Measurements from ENCODE around the gene SMARCC2.

Gene SMARCC2

DNA sequence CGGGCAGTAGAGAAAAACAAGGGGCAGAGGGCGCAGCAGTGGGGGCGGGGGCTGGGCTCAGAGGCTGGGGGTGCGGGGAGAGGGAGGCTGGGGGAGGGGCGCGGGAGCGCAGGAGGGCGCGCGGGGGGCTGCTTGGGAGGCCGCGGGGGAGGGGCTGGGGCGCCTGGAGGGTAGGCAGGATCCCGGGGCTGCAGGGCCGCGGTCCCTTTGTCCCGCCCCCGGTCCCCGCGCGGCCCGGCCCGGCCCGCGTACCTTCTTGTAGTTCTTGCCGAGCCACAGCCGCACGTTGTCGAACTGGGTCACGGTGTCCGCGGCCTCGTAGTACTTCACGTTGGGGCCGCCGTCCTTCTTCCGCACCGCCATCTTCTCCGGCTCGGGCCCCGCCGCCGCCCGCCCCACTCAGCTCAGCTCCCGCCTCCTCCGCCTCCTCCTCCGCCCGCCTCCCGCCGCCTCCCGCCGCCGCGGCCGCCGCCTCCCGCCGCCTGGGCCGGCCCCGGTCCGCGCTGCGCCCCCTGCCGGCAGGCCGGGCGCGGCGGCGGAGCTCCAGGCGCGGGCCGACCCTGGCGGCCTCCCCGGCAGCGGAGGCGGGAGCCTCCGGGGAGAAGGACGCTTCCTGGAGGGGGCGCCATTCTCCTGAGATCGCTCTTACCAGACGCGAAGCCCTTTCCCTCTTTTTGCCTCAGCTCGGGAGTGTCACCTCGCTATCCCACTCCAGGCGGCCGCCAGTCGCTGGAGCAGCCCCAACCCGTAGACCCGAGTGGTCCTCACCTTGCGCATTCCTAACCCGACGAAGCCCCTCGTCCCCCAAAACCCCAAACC lies at the start of gene SMARCC2:
TSS of gene SMARCC2 (minus strand) at position 385 of the 819 bp plus-strand sequence. CDS start at position 363, 22 bp downstream.
- DNase-seq (ENCODE audit: low read depth in 2 of 2) = peak; percentile 53 to 81

DNA sequence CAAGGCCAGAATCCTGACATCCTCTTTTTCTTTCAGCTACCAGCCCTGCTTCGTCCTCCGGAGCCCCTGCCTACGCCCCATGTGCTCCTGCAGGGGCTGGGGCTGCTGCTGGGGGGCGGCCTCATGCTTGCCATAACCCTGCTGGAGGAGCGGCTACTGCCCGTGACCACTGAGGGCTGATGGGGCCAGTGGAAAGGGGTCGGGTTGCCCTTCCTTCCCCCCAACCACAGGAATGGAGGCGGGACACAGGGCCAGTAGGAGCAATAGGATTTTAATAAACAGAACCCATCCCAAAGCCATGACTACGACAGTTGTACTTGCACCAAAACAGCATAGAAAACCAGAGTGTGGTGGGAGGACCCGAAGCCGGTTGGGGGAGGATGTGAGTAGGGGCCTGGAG lies 48.3 kb upstream of the SMARCC2 start:
- DNase-seq (ENCODE audit: low read depth in 2 of 2) = no peak

DNA sequence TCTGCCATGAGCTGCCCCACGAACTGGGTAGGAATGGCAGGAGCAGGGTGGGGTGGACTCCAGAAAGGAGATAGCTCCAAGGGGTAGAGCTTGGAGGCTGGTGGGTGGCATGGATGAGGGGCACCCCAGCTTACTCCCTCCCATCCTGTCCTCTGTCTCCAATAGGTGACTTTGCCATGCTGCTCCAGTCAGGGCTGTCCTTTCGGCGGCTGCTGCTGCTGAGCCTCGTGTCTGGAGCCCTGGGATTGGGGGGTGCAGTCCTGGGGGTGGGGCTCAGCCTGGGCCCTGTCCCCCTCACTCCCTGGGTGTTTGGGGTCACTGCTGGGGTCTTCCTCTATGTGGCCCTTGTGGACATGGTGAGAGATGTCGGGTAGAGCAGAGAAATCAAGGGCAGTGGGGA lies 47.7 kb upstream of the SMARCC2 start:
- no peak for DNase-seq (ENCODE audit: low read depth in 2 of 2)

DNA sequence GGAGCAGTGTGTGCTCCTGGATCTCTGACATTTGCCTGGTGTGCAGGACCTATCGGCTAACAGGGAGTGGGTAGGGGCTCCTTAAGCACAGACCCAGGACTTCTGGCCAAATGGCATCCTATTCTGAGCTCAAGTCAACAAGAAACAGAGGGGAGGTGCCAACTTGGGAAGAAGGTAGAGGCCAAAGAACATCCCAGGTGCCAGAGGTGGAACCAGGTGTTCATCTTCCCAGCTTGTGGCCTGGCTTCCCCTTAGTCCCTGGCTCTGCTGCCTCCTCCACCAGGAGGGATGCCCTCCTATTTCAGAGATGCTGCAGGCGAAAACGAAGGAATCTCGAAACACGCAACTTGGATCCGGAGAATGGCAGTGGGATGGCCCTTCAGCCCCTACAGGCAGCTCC lies 46.8 kb upstream of the SMARCC2 start:
- no peak for DNase-seq (ENCODE audit: low read depth in 2 of 2)

DNA sequence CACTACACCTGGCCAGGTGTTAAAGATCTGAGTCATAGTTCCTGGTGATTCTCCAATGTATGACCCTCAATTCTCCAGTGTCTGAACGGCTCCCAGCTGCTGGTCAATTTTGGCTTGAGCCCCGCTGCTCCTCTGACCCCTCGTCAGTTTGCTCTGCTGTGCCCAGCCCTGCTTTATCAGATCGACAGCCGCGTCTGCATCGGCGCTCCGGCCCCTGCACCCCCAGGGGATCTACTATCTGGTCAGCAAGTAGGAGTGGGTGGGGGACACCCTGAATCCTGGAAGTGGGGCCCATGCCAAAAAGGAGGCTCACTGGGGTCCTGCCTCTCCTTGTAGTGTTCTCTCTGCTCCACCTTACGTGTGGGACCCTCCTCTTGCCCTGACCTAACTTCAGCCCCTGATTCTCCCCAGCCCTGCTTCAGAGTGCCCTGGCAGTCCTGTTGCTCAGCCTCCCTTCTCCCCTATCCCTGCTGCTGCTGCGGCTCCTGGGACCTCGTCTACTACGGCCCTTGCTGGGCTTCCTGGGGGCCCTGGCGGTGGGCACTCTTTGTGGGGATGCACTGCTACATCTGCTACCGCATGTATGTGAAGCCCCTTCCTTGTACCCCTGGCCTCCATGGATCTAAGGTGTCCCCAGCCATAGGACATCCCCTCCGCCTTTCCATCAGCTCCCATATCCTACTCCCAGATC lies 45.6 kb upstream of the SMARCC2 start:
- no peak for DNase-seq (ENCODE audit: low read depth in 2 of 2)

DNA sequence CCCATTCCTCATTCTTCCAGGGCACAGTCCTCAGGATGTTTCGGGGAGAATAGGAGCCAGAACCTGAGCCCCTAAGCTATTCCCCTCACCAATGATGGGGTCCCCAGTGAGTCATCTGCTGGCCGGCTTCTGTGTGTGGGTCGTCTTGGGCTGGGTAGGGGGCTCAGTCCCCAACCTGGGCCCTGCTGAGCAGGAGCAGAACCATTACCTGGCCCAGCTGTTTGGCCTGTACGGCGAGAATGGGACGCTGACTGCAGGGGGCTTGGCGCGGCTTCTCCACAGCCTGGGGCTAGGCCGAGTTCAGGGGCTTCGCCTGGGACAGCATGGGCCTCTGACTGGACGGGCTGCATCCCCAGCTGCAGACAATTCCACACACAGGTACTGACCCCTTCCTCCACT lies 41.9 kb upstream of the SMARCC2 start:
- DNase-seq (ENCODE audit: low read depth in 2 of 2) = no peak

DNA sequence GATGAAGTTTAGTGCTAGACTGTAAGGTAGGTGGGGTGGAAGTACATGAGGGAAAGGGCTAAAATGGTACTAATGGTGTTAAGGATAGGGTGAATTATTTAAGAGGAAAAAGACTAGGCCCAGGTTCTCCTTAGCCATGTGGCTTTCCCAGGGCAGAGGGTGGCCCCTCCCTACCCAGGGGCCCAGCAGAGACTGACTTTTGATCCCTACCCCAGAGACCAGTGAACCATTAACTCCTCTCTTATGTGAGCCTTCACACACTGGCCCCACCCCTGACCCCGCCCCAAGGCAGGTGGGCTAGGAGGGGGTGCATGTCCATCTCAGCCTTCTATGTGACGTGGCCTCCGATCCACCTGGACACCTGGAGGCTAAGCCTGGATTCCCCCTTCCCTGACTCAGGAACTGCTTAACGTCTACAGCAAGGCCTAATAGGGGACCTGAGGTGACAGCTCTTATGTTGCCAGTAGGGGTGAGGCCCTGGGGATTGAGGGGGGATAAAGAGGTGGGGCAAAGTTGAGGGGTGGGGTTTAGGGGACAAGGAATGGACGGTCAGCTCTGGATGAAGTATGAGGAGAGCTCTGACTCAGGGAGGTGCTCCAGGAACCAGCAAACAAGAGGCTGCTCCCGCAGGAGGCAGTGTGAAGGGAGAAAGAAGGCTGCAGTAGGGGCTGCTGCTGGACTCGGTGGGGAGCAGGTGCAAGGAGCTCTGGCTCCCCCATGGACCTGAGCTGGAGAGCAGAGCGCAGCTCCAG lies 41.3 kb upstream of the SMARCC2 start:
- DNase-seq (ENCODE audit: low read depth in 2 of 2) = no peak

DNA sequence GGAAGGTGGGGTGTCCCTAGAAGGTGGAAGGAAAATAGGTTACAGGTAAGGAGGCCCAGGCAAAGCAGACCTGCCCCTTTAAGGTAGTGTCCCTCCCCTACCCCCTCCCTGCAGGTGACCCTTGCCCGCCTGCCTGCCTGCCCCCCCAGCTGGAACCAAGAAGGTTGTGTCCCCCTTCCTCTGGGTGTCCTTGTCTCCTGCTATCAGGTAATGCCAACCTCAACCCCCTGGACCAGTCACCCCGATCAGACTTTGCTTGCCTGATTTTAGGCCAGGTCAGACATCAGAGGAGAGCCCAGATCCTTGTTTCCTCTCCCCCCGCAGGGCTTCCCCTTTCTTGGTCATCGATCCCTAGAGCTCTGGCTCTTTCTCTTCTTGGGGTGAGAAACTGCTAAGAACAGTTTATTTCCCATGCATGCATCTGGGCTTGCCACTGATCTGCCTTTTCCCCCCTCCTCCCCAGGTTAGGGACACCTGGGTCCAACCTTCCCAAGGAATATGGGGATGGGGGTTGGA lies 40.7 kb upstream of the SMARCC2 start, which contains the start of gene SLC39A5:
TSS of gene SLC39A5 (plus strand) at position 136 of the 516 bp plus-strand sequence. CDS start 1,224 bp downstream, outside the sequence.
- DNase-seq (ENCODE audit: low read depth in 2 of 2) = no peak

DNA sequence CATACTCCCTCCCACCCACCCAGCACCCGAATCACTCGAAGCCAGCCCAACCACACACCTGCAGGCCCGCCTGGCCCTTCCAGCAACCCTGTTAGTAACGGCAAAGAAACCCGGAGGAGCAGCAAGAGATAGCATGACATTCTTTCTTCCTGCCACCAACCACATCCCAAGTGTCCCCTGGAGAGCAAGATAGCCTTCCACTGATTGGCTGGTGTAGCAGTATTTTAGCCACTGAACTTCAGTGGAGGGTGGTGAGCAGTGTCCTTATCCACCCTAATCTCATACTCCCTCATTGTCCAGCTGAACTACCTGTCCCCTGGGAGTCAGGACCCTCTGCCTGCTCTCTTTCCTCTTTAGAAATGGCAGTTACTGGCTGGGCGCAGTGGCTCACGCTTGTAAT lies 39.8 kb upstream of the SMARCC2 start:
- no peak for DNase-seq (ENCODE audit: low read depth in 2 of 2)

DNA sequence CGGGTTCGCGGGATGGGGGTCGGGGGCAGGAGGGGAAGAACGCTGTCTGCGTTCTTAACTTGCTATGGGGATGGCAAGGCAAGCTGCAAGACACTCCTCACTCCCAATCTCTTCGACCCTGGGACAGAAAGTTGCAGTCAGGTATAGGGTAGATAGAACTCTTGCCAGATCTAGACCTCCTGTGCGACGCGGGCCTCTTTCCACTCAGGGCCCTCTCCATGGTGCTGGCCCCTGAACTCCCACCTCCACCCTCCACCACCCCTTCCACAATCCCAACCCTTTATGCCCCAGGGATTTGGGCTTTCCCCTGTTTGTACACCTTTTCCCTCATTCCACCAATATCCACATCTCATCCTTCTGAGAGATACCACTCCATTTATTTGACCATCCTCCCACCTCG lies 35.7 kb upstream of the SMARCC2 start:
- no peak for DNase-seq (ENCODE audit: low read depth in 2 of 2)

DNA sequence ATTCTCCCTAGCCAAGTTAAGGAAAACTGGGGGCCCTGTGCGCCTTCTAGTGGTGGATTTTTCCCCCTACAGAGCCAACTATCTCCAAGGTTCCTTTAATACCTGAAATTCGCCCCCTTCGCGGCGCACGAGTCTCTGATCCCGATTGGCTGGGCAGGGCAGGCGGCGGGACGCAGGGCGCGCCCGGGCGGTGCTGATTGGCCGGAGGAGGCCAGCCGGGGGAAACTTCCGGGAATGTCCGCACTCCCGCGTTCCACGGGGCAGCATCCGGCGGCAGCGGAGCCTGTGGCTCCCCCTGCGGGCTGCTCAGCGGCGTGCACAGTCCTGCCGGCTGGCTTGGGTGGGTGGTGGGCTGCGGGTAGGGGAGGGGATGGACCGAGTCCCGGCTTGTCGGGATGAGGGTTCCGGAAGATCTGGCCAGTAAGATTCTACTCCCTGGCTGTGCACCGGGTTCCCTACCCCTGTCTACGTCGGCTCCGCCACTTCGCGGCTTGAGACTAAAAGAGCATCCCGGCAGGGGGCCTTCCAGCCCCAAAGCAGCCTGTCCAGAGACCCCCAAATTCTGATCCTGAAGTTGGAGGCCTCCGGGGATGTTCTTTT lies 34.9 kb upstream of the SMARCC2 start, which contains the start of gene NABP2:
TSS of gene NABP2 (plus strand) at position 241 of the 600 bp plus-strand sequence. CDS start 515 bp downstream, outside the sequence.
- peak; percentile 85 to 92 for DNase-seq (ENCODE audit: low read depth in 2 of 2)

DNA sequence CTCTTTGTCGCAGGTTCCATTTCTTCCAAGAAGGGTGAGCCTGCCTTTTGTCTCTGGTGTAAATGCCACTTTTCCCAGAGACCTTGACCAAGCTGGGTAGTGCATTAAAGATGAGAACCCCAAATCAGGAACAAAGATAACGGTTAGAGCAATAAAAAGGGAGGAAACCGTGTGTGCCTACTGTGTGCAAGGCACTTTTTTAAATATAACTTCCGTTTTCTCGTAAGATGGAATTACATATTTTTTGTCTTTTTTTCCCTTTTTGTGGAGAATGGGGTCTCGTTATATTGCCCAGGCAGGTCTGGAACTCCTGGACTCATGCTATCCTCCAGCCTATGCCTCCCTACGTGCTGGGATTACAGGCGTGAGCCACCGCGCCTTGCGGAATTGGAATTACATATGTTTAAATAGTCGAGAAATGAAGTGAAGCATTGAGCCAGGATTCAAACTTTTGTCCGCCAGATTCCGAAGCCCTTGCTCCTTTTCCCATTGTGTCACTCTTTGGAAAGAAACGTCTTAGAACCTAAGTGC lies 34.4 kb upstream of the SMARCC2 start:
- DNase-seq (ENCODE audit: low read depth in 2 of 2) = no peak

DNA sequence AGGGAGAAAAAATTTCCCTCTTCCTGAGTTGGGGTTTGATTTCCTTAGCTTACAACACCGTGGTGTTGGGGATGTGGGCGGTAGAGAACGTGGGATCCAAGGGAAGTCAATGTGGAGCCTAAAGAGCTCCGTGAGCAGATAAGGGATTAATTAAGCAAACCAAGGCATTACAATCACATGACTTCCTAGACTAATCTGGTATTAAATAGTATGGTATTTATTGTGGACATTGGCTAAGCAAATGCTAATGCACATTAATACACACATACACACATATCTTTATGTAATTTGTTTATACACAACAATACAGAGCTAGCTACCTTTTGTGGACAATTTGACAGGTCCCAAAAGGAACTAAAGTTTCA lies 33.2 kb upstream of the SMARCC2 start:
- no peak for DNase-seq (ENCODE audit: low read depth in 2 of 2)

DNA sequence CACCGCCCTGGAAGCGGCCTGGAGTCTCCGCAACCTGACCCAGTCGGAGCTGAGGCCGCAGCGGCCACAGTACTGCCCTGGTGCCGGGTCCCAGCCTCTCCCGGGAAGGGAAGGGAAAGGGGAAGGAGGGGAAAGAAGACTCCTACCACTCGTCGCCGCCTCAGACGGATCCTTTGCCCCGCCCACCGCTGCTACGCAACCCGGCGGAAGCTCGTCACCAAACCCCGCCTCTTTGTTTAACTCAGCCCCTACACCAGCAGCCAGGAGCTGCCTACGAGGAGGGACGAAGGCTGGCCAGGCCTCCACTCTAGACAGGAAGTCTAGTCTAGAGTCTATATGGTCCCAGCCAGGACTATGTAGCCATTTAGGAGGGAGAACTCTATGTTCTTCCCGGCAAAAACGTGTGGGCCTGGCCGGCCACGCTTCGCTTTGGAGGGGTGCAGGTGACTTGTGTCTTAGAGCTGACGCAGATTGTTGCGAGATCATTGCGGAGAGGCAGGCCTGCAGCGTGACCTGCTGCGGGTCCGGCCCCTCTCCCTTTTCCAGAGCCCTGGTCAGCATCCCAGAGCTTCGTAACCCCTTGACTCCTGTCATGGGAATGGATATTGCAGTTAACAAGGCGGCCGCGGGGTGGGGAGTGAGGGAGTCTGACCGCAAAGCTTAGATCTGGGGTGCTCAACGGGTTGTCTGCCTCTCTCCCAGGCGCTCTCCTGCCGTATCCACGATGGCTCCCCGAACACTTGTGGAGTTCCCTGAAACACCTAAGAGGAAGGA lies 32.7 kb upstream of the SMARCC2 start, which contains the start of gene RNF41:
TSS of gene RNF41 (minus strand) at position 166 of the 774 bp plus-strand sequence. CDS start 7,875 bp downstream, outside the sequence.
- peak; percentile 87 for DNase-seq (ENCODE audit: low read depth in 2 of 2)

DNA sequence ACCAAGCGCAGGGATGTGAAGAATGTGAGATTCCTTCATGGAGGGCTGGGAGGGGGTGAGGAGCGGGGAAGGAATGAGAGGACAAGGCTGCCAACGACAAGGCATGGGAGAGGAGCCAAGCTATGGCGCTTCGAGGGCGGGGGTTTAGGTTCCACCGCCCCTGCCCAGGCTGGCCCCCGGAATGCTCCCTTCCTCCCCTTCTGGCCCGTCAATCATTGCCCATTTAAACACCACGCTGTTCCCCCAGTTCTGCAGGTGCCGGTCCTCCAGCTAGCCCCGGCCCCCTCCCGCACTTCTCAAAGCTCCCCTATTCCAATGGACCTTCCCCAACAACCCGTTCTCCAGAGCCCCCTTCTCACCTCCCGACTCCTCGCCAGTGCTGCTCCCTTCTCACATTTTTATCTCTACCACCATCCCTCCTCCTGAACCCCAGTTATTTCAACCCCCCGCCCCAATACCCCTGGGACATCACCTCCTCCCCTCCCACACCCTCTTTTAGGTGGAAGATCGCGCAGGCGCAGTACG lies 32.0 kb upstream of the SMARCC2 start:
- no peak for DNase-seq (ENCODE audit: low read depth in 2 of 2)

DNA sequence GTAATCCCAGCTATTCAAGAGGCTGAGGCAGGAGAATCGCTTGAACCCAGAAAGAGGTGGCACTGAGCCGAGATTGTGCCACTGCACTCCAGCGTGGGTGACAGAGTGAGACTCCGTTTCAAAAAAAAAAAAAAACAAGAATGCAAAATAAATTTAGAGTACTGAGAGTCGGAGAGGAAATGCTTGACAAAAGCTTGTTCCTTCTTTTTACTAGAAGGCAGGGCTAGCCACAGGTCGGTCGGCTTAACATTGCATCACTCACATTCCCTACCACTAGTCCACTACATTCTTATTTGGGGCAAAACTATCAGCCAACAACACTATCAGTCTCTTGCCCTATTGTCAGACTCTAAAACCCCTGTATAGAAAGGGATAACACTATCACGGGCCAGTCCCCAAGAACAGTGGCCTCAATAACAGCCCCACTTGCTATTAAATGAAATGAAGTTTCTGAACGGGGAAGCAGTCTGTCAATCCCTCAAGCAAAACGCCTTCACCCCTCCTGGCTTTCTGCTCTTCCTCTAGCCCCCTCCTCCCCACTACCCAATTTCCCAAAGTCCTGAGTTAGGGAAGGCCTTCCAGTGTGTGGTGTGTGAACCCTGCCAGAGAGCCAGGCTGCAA lies 31.4 kb upstream of the SMARCC2 start:
- DNase-seq (ENCODE audit: low read depth in 2 of 2) = no peak

DNA sequence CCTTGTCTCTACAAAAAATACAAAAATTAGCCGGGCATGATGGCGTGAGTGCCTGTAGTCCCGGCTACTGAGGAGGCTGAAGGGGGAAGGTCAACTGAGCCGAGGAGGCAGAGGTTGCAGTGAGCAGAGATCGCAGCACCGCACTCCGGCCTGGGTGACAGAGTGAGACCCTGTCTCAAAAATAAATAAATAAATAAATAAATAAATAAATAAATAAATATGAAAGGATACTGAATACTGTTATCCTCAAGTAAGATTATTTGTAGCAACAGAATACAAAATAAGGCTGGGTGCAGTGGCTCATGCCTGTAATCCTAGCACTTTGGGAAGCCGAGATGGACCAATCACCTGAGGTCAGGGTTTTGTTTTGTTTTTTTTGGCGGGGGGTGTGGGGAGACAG lies 30.6 kb upstream of the SMARCC2 start:
- no peak for DNase-seq (ENCODE audit: low read depth in 2 of 2)

DNA sequence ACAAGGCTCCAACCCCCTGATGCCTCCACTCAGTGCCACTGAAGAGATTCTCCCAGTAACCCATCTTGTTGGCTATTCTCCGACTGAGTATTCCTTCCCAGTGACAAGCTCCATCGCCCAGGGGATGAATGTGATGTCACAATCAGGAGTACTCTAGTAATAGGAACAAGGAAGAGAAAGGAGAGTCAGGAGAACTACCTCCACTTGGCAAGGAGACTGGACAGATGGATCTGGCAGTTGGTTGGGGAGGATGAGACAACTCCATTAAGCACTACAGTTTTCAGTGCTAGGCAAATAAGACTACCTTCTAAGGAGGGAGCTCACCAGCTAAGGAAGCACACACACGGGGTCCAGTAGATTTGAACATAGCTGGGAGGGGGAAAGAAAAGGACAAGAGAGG lies 27.2 kb upstream of the SMARCC2 start:
- no peak for DNase-seq (ENCODE audit: low read depth in 2 of 2)

DNA sequence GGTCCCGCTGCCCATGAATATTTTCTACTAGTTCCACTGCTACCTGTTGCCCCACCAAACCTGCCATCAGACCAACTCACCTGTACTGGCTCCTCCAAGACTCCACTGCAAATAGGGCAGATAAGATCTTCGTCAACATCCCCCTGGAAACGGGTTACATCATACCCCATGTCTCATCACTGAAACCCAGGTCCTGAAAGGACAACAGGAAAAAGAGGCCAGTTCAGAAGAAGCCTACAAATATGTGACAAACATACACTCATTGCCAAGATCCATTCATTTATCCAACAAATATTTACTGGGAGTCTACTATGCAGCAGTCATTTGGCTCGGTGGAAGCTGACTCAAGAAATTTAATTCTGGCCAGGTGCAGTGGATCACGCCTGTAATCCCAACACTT lies 24.6 kb upstream of the SMARCC2 start:
- DNase-seq (ENCODE audit: low read depth in 2 of 2) = no peak

DNA sequence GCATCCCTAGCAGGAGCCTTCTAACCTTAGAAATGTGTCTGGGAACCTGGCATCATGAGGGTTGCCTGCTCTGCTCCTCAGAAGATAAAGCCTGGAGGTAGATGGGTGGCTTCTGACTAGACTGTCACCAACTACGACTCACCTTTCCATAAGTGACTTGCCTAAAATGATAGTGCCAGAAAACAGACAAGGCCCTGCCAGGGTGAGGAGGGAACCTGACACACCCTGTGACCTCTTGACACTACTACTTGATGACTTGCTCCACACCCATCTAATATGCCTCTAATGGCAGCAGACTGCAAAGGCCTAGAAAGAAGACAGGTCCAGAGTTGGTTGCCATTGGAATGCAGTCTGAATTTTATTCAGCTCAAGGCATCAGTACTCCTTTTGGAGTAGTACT lies 23.1 kb upstream of the SMARCC2 start:
- no peak for DNase-seq (ENCODE audit: low read depth in 2 of 2)

Data from stimulated activated CD8-positive, alpha-beta memory T cell treated with anti-CD3 and anti-CD28 coated beads, Interleukin-7, amount 100 ng/mL, for 4 hours (primary cell).